Cardiac fibroblast (primary cell): ENCODE results near the gene HINT2.

Experiments
- DNase-seq, 2 donors: peaks; one replicate each; pipeline versions ENCODE4 v3.0.0 to v3.0.0-alpha.2; 2010; ENCODE audit warnings: low read depth in 2 of 2
- H3K4me3 ChIP-seq, 2 donors: replicated peaks in 1 of 2; 1 replicate in 1 of 2; 2 replicates in 1 of 2; pipeline ENCODE4 v1.5.1; 2011; ENCODE audit warnings: low read depth in 2 of 2, low read length in 2 of 2, mild to moderate bottlenecking in 2 of 2, moderate library complexity in 1 of 2
- CTCF ChIP-seq: IDR thresholded peaks from one replicate; pipeline ENCODE4 v1.5.1; 2011; ENCODE audit warnings: low read depth, mild to moderate bottlenecking, low read length, inconsistent platforms

The HINT2 gene

GRCh38 chr9:35781066-35781465, 33.8 kb downstream of the HINT2 start:
- TF ChIP-seq CTCF, result no peak
- no peak for DNase-seq
- H3K4me3 ChIP-seq, result no peak overlapping the region

GRCh38 chr9:35778496-35778895, 36.3 kb downstream of the HINT2 start:
- no peak overlapping the region for H3K4me3 ChIP-seq
- TF ChIP-seq CTCF, result no peak
- DNase-seq, result no peak

GRCh38 chr9:35776018-35776417, 38.8 kb downstream of the HINT2 start:
- DNase-seq, result no peak
- no peak for TF ChIP-seq CTCF
- no peak overlapping the region for H3K4me3 ChIP-seq

GRCh38 chr9:35774907-35775635, 39.8 kb downstream of the HINT2 start:
- no peak for TF ChIP-seq CTCF
- peak in 1 of 2 donors; percentile 46 for DNase-seq
- no peak overlapping the region for H3K4me3 ChIP-seq

- H3K4me3 ChIP-seq, result no peak overlapping the region
- TF ChIP-seq CTCF, result no peak
- peak; percentile 32 to 48 for DNase-seq
Observed at GRCh38 chr9:35771943-35772342, 42.9 kb downstream of the HINT2 start.

- H3K4me3 ChIP-seq, result no peak overlapping the region
- peak; percentile 63 to 66 for DNase-seq
- TF ChIP-seq CTCF, result no peak
Observed at GRCh38 chr9:35771534-35771933, 43.3 kb downstream of the HINT2 start.

- no peak overlapping the region for H3K4me3 ChIP-seq
- no peak for DNase-seq
- no peak for TF ChIP-seq CTCF
Observed at GRCh38 chr9:35771075-35771433, 43.8 kb downstream of the HINT2 start.
